GM19324 (cell line): ENCODE results near the gene ITGAL.
"Not testable (repeated sequence)": the region's sequence is repeated elsewhere in the genome, so short reads cannot be mapped to it uniquely, and the experiment has no call there.

Experiments used
- ATAC-seq: cut with Tn5 transposase; IDR thresholded peaks from one replicate; pipeline ENCODE4 v1.9.1; 2021; ENCODE audit warnings: mild to moderate bottlenecking, moderate library complexity; ENCODE audit not compliant: unreplicated experiment, low FRiP score

ITGAL gene

GRCh38 chr16:30539986-30540526, 67.5 kb downstream of the ITGAL start:
- ATAC-seq: not testable (repeated sequence)

- ATAC-seq: not testable (repeated sequence)
Observed at GRCh38 chr16:30540916-30541464, 68.4 kb downstream of the ITGAL start.

GRCh38 chr16:30541502-30542329, 69.2 kb downstream of the ITGAL start:
- ATAC-seq: no peak

GRCh38 chr16:30543067-30543466, 70.5 kb downstream of the ITGAL start:
- ATAC-seq: no peak

- no peak for ATAC-seq
Observed at GRCh38 chr16:30546115-30546514, 73.6 kb downstream of the ITGAL start.

GRCh38 chr16:30548416-30549253, 76.1 kb downstream of the ITGAL start:
- no peak for ATAC-seq

GRCh38 chr16:30551781-30552180, 79.2 kb downstream of the ITGAL start:
- no peak for ATAC-seq

GRCh38 chr16:30552956-30553355, 80.4 kb downstream of the ITGAL start:
- no peak for ATAC-seq

- no peak for ATAC-seq
Observed at GRCh38 chr16:30553393-30553899, 80.9 kb downstream of the ITGAL start.

- ATAC-seq: no peak
Observed at GRCh38 chr16:30554557-30555314, 82.2 kb downstream of the ITGAL start.

GRCh38 chr16:30555315-30556124, 83.0 kb downstream of the ITGAL start:
- ATAC-seq: no peak

- ATAC-seq: no peak
Observed at GRCh38 chr16:30556125-30556473, 83.6 kb downstream of the ITGAL start.

- peak; percentile 13 for ATAC-seq
Observed at GRCh38 chr16:30557707-30557956, 85.1 kb downstream of the ITGAL start.

GRCh38 chr16:30557957-30558788, 85.6 kb downstream of the ITGAL start, which contains the start of gene ZNF764:
TSS of gene ZNF764 (minus strand) at chr16:30558374. CDS start at chr16:30558182, 192 bp downstream.
- ATAC-seq: peak; percentile 90

GRCh38 chr16:30558789-30559377, 86.3 kb downstream of the ITGAL start:
- ATAC-seq: no peak

- no peak for ATAC-seq
Observed at GRCh38 chr16:30559690-30560089, 87.1 kb downstream of the ITGAL start.

GRCh38 chr16:30561089-30561816, 88.7 kb downstream of the ITGAL start:
- ATAC-seq: no peak

- no peak for ATAC-seq
Observed at GRCh38 chr16:30562021-30562420, 89.5 kb downstream of the ITGAL start.
